Keratinocyte (primary cell): ENCODE measurements around the gene KCTD1. TPM values are rescaled to one million over a fixed set of nuclear protein-coding genes. Genes with fewer than 3 reads are reported as not detected.
A peak's percentile ranks its signal among the peaks of the same experiment; 100 is the strongest.

ENCODE experiments used
- DNase-seq: peaks from one replicate; pipeline ENCODE4 v3.0.0-alpha.2; 2011; ENCODE audit warnings: low read depth, missing footprints, low spot score
- FAIRE-seq: peaks from 2 replicates; lab custom pipeline; 2011; peaks lifted over from hg19 to GRCh38; lab: Jason Lieb, UNC
- H2AFZ ChIP-seq: 2 replicates; pipeline ENCODE4 v1.6.0; 2012; ENCODE audit warnings: low read length, control low read depth, inconsistent platforms; ENCODE audit not compliant: control insufficient read depth
- H3K27ac ChIP-seq: 2 replicates; pipeline ENCODE4 v1.5.1; 2011; ENCODE audit warnings: low read length; ENCODE audit not compliant: control insufficient read depth, insufficient read depth
- H3K27me3 ChIP-seq: 3 replicates; pipeline ENCODE4 v1.6.0; 2011; ENCODE audit warnings: low read length; ENCODE audit not compliant: control insufficient read depth, insufficient read depth; ENCODE audit errors: extremely low read depth
- H3K36me3 ChIP-seq, 2 experiments: 2 replicates in 1 of 2; 3 replicates in 1 of 2; pipeline ENCODE4 v1.5.1; 2011; ENCODE audit warnings: low read length in 2 of 2, mild to moderate bottlenecking in 1 of 2; ENCODE audit not compliant: control insufficient read depth in 2 of 2, insufficient read depth in 2 of 2; ENCODE audit errors: extremely low read depth in 1 of 2
- H3K4me1 ChIP-seq: 3 replicates; pipeline ENCODE4 v1.5.1; 2011; ENCODE audit warnings: low read length; ENCODE audit not compliant: control insufficient read depth, insufficient read depth; ENCODE audit errors: extremely low read depth
- H3K4me2 ChIP-seq: 3 replicates; pipeline ENCODE4 v1.6.0; 2011; ENCODE audit warnings: low read depth, low read length; ENCODE audit not compliant: control insufficient read depth, insufficient read depth; ENCODE audit errors: extremely low read depth
- H3K4me3 ChIP-seq, 3 experiments: fragments of 200-600 bp in 1 of 3; sonication (generic) in 1 of 3; 2 replicates in 2 of 3; 3 replicates in 1 of 3; pipeline ENCODE4 v1.5.1; 2011 to 2016; ENCODE audit warnings: low read length in 3 of 3, mild to moderate bottlenecking in 3 of 3, control low read depth in 2 of 3, inconsistent platforms in 1 of 3, low read depth in 1 of 3, mixed read lengths in 1 of 3, mixed run types in 1 of 3, moderate library complexity in 1 of 3; ENCODE audit not compliant: control insufficient read depth in 2 of 3, insufficient read depth in 2 of 3; ENCODE audit errors: extremely low read depth in 1 of 3
- H3K79me2 ChIP-seq: 2 replicates; pipeline ENCODE4 v1.6.0; 2012; ENCODE audit warnings: low read length; ENCODE audit not compliant: control insufficient read depth, insufficient read depth
- H3K9ac ChIP-seq: 3 replicates; pipeline ENCODE4 v1.6.0; 2011; ENCODE audit warnings: low read length; ENCODE audit not compliant: control insufficient read depth, insufficient read depth; ENCODE audit errors: extremely low read depth
- H3K9me1 ChIP-seq: 3 replicates; pipeline ENCODE4 v1.6.0; 2011; ENCODE audit warnings: low read length; ENCODE audit not compliant: control insufficient read depth, insufficient read depth; ENCODE audit errors: extremely low read depth
- H3K9me3 ChIP-seq: 2 replicates; pipeline ENCODE4 v1.5.1; 2012; ENCODE audit warnings: low read depth, low read length; ENCODE audit not compliant: control insufficient read depth
- H4K20me1 ChIP-seq: 3 replicates; pipeline ENCODE4 v1.6.0; 2011; ENCODE audit warnings: low read length; ENCODE audit not compliant: control insufficient read depth, insufficient read depth; ENCODE audit errors: extremely low read depth
- EZH2 ChIP-seq: IDR thresholded peaks from one replicate; pipeline ENCODE4 v1.6.1; 2012; ENCODE audit warnings: inconsistent platforms, mild to moderate bottlenecking, low read length, moderate library complexity
- dilution Hi-C: fragments of 300-500 bp; cut with MboI; formaldehyde crosslinking; loops from one replicate; pipeline ENCODE4 v1.7.0; 2020; ENCODE audit warnings: low sequenced_read_pairs; ENCODE audit not compliant: extremely low pct_ligation_motif_present
- polyA plus RNA-seq, 5 experiments: library from polyadenylated mRNA; depleted of rRNA in 3 of 5; stranded (reverse) in 3 of 5; stranded (forward) in 1 of 5; unstranded in 1 of 5; fragments of >200 nt; gene quantifications; 1 replicate in 1 of 5; 2 replicates in 3 of 5; 3 replicates in 1 of 5; pipeline versions ENCODE4 v1.2.1 to v1.2.3, GENCODE V29; 2011 to 2012; ENCODE audit warnings: missing spikeins in 2 of 5, low read depth in 1 of 5, low replicate concordance in 1 of 5
- TF ChIP-seq, protein P1 (sequence below), 3 experiments: IDR thresholded peaks in 1 of 3; conservative IDR thresholded peaks in 1 of 3; optimal IDR thresholded peaks in 1 of 3; 2 replicates in 2 of 3; 3 replicates in 1 of 3; pipeline versions ENCODE3 to v1.5.1; 2011; ENCODE audit warnings: low read length in 3 of 3, mild to moderate bottlenecking in 3 of 3, moderate library complexity in 2 of 3, control low read depth in 1 of 3, inconsistent platforms in 1 of 3; ENCODE audit not compliant: insufficient read depth in 2 of 3; ENCODE audit errors: extremely low read depth in 1 of 3

The KCTD1 gene
- polyA plus RNA-seq, 1 donor (not counting 4 experiments of a cell fraction or from before 2014, with no cell fraction given): 32.1 TPM

DNA sequence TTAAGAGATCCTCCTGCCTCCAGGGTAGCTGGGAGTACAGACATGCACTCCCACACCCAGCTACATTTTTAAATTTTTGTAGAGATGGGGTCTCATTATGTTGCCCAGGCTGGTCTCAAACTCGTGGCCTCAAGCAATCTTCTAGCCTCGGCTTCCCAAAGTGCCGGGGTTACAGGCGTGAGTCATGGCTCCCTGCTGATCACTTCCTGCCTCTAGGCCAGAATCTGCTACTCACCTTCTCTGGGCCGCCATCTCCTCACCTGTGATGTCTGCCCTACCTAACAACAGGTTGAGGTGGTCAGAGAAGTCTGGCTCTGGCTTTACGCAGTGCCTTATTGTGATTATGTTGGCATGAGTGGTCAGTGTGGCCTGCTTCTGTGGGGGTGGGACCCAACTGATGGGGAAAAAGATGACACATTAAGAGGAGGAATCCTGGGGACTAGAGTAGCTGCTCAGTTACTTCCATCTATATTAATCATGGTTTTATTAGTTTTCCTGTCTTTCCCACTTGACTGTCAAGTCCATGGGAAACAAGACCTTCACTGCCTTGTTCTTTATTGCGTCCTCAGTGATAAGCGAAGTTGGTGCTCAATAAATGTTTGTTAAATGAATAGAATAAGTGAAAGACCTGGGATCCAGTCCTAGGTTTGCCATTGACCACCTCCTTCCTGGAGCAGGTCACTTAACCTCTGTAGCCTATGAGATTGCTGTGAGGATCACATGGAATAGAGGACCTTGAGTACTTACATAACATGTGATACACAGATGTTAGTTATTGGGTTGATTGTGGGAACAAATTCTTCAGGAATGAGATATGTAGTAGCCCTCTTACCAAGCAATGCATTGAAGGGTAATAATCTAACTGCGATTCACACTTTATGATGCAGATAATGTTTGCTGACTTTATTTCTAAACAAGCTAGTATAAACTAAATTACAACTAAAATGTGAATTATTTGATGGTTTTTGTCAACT, 15.7 kb downstream of the KCTD1 start:
- Histone ChIP-seq H4K20me1 (no peaks in the 10 kb centered on the region), H3K4me2 (no peak overlapping the region), H3K4me3 (no peak overlapping the region), H3K27me3 (no peaks in the 10 kb centered on the region), H3K9me3 (no peaks in the 10 kb centered on the region), H3K9ac (no peak overlapping the region), H3K36me3 (no peaks in the 10 kb centered on the region), H3K79me2 (peaks cover 54% of the 10 kb centered on the region), H2AFZ (peak overlapping the region; percentile 34), H3K27ac (peak overlapping the region; percentile 23), H3K9me1 (no peaks in the 10 kb centered on the region), H3K4me1 (peaks cover 38% of the 10 kb centered on the region)
- dilution Hi-C loops: no loop called here
- DNase-seq: no peak
- no peak for TF ChIP-seq EZH2
- TF ChIP-seq, protein P1, sequence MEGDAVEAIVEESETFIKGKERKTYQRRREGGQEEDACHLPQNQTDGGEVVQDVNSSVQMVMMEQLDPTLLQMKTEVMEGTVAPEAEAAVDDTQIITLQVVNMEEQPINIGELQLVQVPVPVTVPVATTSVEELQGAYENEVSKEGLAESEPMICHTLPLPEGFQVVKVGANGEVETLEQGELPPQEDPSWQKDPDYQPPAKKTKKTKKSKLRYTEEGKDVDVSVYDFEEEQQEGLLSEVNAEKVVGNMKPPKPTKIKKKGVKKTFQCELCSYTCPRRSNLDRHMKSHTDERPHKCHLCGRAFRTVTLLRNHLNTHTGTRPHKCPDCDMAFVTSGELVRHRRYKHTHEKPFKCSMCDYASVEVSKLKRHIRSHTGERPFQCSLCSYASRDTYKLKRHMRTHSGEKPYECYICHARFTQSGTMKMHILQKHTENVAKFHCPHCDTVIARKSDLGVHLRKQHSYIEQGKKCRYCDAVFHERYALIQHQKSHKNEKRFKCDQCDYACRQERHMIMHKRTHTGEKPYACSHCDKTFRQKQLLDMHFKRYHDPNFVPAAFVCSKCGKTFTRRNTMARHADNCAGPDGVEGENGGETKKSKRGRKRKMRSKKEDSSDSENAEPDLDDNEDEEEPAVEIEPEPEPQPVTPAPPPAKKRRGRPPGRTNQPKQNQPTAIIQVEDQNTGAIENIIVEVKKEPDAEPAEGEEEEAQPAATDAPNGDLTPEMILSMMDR (optimal IDR thresholded peaks at IDR 0.05 in 1 of 3, IDR thresholded peaks at IDR 0.05 in 1 of 3, conservative IDR thresholded peaks at IDR 0.05 in 1 of 3; ENCODE audit: extremely low read depth in 1 of 3, insufficient read depth in 2 of 3, low read length in 3 of 3): no peak
- FAIRE-seq: peak; percentile 84

GRCh38 chr18:26531605-26532298, 16.6 kb downstream of the KCTD1 start:
- TF ChIP-seq EZH2: no peak
- TF ChIP-seq, protein P1 (optimal IDR thresholded peaks at IDR 0.05 in 1 of 3, IDR thresholded peaks at IDR 0.05 in 1 of 3, conservative IDR thresholded peaks at IDR 0.05 in 1 of 3; ENCODE audit: extremely low read depth in 1 of 3, insufficient read depth in 2 of 3, low read length in 3 of 3): no peak
- peaks cover 0 to 1% of the 10 kb centered on the region in 2 experiments for H3K36me3 ChIP-seq
- peaks cover 55% of the 10 kb centered on the region for H3K79me2 ChIP-seq
- peaks cover 30% of the 10 kb centered on the region for H3K4me1 ChIP-seq
- no peak overlapping the region for H3K4me3 ChIP-seq
- H3K9me1 ChIP-seq: no peaks in the 10 kb centered on the region
- FAIRE-seq (peak; percentile 53), DNase-seq (no peak)
- peak overlapping the region; percentile 23 for H3K27ac ChIP-seq
- H3K27me3 ChIP-seq: no peaks in the 10 kb centered on the region
- no peak overlapping the region for H2AFZ ChIP-seq
- dilution Hi-C loops: no loop called here
- no peak overlapping the region for H3K9ac ChIP-seq
- H3K4me2 ChIP-seq: no peak overlapping the region
- H4K20me1 ChIP-seq: no peaks in the 10 kb centered on the region
- no peaks in the 10 kb centered on the region for H3K9me3 ChIP-seq
